Adrenal gland (tissue), 5 donors: ENCODE measurements around the gene ERAP2.

Source experiments
- POLR2A ChIP-seq, 2 donors: fragments of 450-650 bp; IDR thresholded peaks; one replicate each; pipeline ENCODE4 v1.6.1; 2017; ENCODE audit warnings: antibody characterized with exemption in 2 of 2, mild to moderate bottlenecking in 2 of 2, moderate library complexity in 1 of 2
- TF ChIP-seq, protein P1 (sequence below), 6 experiments: fragments of 450-650 bp in 4 of 6; fragments of 200-600 bp in 2 of 6; sonication (generic) in 1 of 6; IDR thresholded peaks; 1 replicate in 5 of 6; 2 replicates in 1 of 6; pipeline versions ENCODE4 v1.5.1 to v1.8.0; 2016 to 2021; ENCODE audit warnings: antibody characterized with exemption in 6 of 6, mild to moderate bottlenecking in 2 of 6, moderate library complexity in 1 of 6
- donor health status: DM: no; HTN: no; CAD: no.

DNA sequence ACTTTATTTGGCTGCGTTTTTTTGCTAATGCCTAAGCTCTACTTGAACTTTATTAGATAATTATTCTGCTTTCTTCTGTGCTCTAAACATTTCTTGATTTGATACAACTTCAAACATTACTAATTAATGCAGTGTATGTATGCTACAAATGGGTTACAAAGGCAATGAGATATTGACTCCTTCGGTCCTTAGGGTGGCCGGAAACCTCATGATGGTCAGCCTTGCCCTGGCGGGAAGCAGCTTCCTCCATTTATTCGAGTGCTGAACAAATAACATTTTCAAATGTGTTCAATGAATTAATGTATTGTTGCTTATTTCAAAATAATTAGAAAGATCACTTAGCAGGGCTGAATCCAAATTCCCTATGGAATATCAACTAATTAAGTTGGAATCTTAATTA lies 55.7 kb downstream of the ERAP2 start:
- TF ChIP-seq, protein P1, sequence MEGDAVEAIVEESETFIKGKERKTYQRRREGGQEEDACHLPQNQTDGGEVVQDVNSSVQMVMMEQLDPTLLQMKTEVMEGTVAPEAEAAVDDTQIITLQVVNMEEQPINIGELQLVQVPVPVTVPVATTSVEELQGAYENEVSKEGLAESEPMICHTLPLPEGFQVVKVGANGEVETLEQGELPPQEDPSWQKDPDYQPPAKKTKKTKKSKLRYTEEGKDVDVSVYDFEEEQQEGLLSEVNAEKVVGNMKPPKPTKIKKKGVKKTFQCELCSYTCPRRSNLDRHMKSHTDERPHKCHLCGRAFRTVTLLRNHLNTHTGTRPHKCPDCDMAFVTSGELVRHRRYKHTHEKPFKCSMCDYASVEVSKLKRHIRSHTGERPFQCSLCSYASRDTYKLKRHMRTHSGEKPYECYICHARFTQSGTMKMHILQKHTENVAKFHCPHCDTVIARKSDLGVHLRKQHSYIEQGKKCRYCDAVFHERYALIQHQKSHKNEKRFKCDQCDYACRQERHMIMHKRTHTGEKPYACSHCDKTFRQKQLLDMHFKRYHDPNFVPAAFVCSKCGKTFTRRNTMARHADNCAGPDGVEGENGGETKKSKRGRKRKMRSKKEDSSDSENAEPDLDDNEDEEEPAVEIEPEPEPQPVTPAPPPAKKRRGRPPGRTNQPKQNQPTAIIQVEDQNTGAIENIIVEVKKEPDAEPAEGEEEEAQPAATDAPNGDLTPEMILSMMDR (IDR thresholded peaks at IDR 0.05) = no peak
- TF ChIP-seq POLR2A (IDR thresholded peaks at IDR 0.05) = no peak
